Astrocyte (in vitro differentiated cells and primary cell): ENCODE data around the gene PDS5A.

ENCODE experiments used
- CTCF ChIP-seq: IDR thresholded peaks from 2 replicates; pipeline ENCODE4 v1.5.1; 2011; ENCODE audit warnings: low read depth, mild to moderate bottlenecking, inconsistent platforms, low read length, moderate library complexity; ENCODE audit not compliant: insufficient read depth
- EZH2 ChIP-seq: IDR thresholded peaks from 2 replicates; pipeline ENCODE4 v1.6.1; 2012; ENCODE audit warnings: mild to moderate bottlenecking, low read length, inconsistent platforms; ENCODE audit not compliant: insufficient read depth

GRCh38 chr4:39898015-39898414, 79.7 kb downstream of the PDS5A start:
- TF ChIP-seq CTCF: no peak
- no peak for TF ChIP-seq EZH2
